Heart left ventricle (tissue), 16 donors: Measurements from ENCODE around the gene AAMP. TPM values are rescaled to one million over a fixed set of nuclear protein-coding genes. Genes with fewer than 3 reads are reported as not detected.
"Not testable (repeated sequence)": the region's sequence is repeated elsewhere in the genome, so short reads cannot be mapped to it uniquely, and the experiment has no call there.

ENCODE experiments used
- ATAC-seq, 4 donors: fragments of 200-7000 bp; cut with Tn5 transposase; one replicate each; pipeline ENCODE4 v1.9.1; 2020 to 2022; ENCODE audit warnings: moderate library complexity in 4 of 4, mild to moderate bottlenecking in 3 of 4, moderate number of reproducible peaks in 1 of 4
- DNase-seq, 5 donors: peaks; one replicate each; pipeline ENCODE4 v3.0.0-alpha.2; 2020
- H3K27ac ChIP-seq, 12 donors: fragments of 200-600 bp; sonication (generic) in 4 of 12; one replicate each; pipeline versions ENCODE4 v1.5.0 to v1.8.0; 2016 to 2022; ENCODE audit warnings: mild to moderate bottlenecking in 2 of 12
- H3K27me3 ChIP-seq, 9 donors: fragments of 200-600 bp; sonication (generic) in 2 of 9; one replicate each; pipeline versions ENCODE4 v1.5.1 to v1.8.0; 2016 to 2022; ENCODE audit warnings: mild to moderate bottlenecking in 3 of 9
- H3K36me3 ChIP-seq, 9 donors: fragments of 200-600 bp; sonication (generic) in 2 of 9; one replicate each; pipeline versions ENCODE4 v1.5.0 to v1.8.0; 2018 to 2022; ENCODE audit warnings: mild to moderate bottlenecking in 2 of 9
- H3K4me1 ChIP-seq, 12 donors: fragments of 200-600 bp; sonication (generic) in 4 of 12; one replicate each; pipeline versions ENCODE4 v1.5.0 to v1.8.0; 2016 to 2022; ENCODE audit warnings: mild to moderate bottlenecking in 3 of 12
- H3K4me3 ChIP-seq, 12 donors: fragments of 200-600 bp; sonication (generic) in 4 of 12; one replicate each; pipeline versions ENCODE4 v1.5.0 to v1.8.0; 2017 to 2022; ENCODE audit warnings: mild to moderate bottlenecking in 9 of 12, moderate library complexity in 4 of 12
- H3K9me3 ChIP-seq, 12 donors: fragments of 200-600 bp; sonication (generic) in 4 of 12; one replicate each; pipeline versions ENCODE4 v1.5.0 to v1.8.0; 2016 to 2022; ENCODE audit warnings: mild to moderate bottlenecking in 1 of 12
- CTCF ChIP-seq, 12 donors: fragments of 200-600 bp; sonication (generic) in 4 of 12; IDR thresholded peaks; one replicate each; pipeline versions ENCODE4 v1.5.0 to v1.8.0; 2018 to 2022; ENCODE audit warnings: antibody characterized with exemption in 12 of 12, mild to moderate bottlenecking in 5 of 12
- POLR2A ChIP-seq, 2 donors: fragments of 450-650 bp; IDR thresholded peaks; one replicate each; pipeline ENCODE4 v1.6.1; 2017; ENCODE audit warnings: antibody characterized with exemption in 2 of 2, mild to moderate bottlenecking in 2 of 2, moderate library complexity in 2 of 2
- WGBS, 4 donors: extraction: QIAGEN DNeasy Blood & Tissue Kit in 2 of 4; methylation state at CpG; one replicate each; pipeline versions ENCODE4 v1.1.5 to v1.1.7; 2013 to 2018; 5-methylcytosine and 5-hydroxymethylcytosine counted together
- intact Hi-C, 10 donors: fragments of 100-400 bp; cut with DNase I; formaldehyde crosslinking; loops; one replicate each; pipeline versions ENCODE4 v1.11.1 to v1.14.2; 2022
- polyA plus RNA-seq, 2 donors: library from polyadenylated mRNA; stranded (reverse); fragments of 200-250 nt; gene quantifications; one replicate each; pipeline ENCODE4 v1.2.3, GENCODE V29; 2013
- total RNA-seq, 9 donors: library from RNA; depleted of rRNA in 2 of 9; stranded (reverse); fragments of >200 nt in 2 of 9; fragmentation: NEBNext Ultra II Directional in 3 of 9; extraction: Animal tissue kit (Norgen Biotek cat#: 25700) in 3 of 9; gene quantifications; one replicate each; pipeline versions ENCODE4 v1.1.0 to v1.2.4, GENCODE V29; 2016 to 2023
- donor health status: ischemic (EF 13 %, LVEDD 7.1; RV severe dilation, severe dysfunction).
- donor health status: healthy with polysubstance abuse.
- donor health status: DM: no; HTN: yes; CAD: no.
- donor health status: DM: no; HTN: no; CAD: no.
- donor health status: ischemic (EF 25% LVEDD 6.9; RV normal size, moderate dysfunction).
- donor health status: ischemic (EF 25% LVEDD 5.7; RV mildly dilated, moderate dysfunction).
- donor health status: healthy.
- donor health status: DM: yes; HTN: yes; CAD: no.
- donor health status: ischemic (EF 35%, LVEDD 5.7; RV mildly dilated, moderate dysfunction).
- donor health status: nonischemic (EF 11% LVEDD 7.7; RV severe dilation, severe dysfunction).
- donor health status: DM: yes; HTN: yes; CAD: no.
- donor health status: PGD.
- donor health status: ischemic (EF 29% LVEDD 5.4; RV normal size, mild dysfunction).
- donor health status: nonischemic (EF 23%, LVEDD 6.1; RV moderate dilation, normal function).

Gene AAMP
- total and polyA plus RNA-seq, 11 donors, result 51.6 to 150 (median 58.6) TPM

DNA sequence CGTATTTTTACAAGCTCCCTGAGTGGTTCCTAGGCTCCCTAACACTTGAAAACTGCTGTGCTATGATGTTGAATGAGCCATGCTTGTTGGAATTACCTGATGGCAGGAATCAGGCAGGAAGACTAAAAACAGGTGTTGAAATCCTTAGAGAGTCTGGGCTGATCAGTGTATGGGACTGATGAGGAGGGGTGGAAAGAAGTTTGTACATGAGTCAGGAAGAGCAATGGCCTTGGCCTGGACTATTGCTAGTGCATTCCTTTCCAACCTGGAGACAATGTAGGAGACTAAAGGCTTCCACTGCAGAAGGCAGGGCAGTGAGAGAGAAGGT is 47.3 kb upstream of the AAMP start:
- Histone ChIP-seq H3K4me1 (peaks cover 0 to 40% (median 4%) of the 10 kb centered on the region in 12 donors), H3K9me3 (no peaks in the 10 kb centered on the region), H3K36me3 (no peaks in the 10 kb centered on the region), H3K27me3 (no peaks in the 10 kb centered on the region), H3K27ac (no peak overlapping the region), H3K4me3 (no peak overlapping the region)
- no peak for DNase-seq
- WGBS, 4 donors, result 69 to 87% (median 81%) methylated on average over 1 of the region's 1 CpG
- ATAC-seq, result no peak
- no peak for TF ChIP-seq POLR2A (IDR thresholded peaks at IDR 0.05)
- no peak for TF ChIP-seq CTCF (IDR thresholded peaks at IDR 0.05)
- intact Hi-C loops, result no loop called here

GRCh38 chr2:218315397-218315796 is 45.5 kb upstream of the AAMP start:
- no peak for ATAC-seq
- Histone ChIP-seq H3K36me3 (no peaks in the 10 kb centered on the region), H3K27me3 (no peaks in the 10 kb centered on the region), H3K4me3 (no peak overlapping the region), H3K9me3 (no peaks in the 10 kb centered on the region), H3K4me1 (peaks cover 0 to 22% (median 0%) of the 10 kb centered on the region in 12 donors), H3K27ac (peak overlapping the region in 1 of 12 donors; percentile 68)
- no peak for DNase-seq
- TF ChIP-seq POLR2A (IDR thresholded peaks at IDR 0.05) (no peak), CTCF (IDR thresholded peaks at IDR 0.05) (no peak)
- WGBS, 4 donors, result 88 to 90% (median 90%) methylated on average over 8 of the region's 8 CpGs
- intact Hi-C loops, result no loop called here

GRCh38 chr2:218314764-218315163 is 44.8 kb upstream of the AAMP start:
- H3K4me3 ChIP-seq, H3K27ac ChIP-seq, H3K36me3 ChIP-seq, H3K27me3 ChIP-seq, H3K9me3 ChIP-seq, intact Hi-C loops, ATAC-seq, DNase-seq: not testable (repeated sequence)
- WGBS, 4 donors, result 90 to 98% (median 97%) methylated on average over 4 of the region's 4 CpGs
- H3K4me1 ChIP-seq, result peaks cover 0 to 19% (median 0%) of the 10 kb centered on the region in 12 donors

DNA sequence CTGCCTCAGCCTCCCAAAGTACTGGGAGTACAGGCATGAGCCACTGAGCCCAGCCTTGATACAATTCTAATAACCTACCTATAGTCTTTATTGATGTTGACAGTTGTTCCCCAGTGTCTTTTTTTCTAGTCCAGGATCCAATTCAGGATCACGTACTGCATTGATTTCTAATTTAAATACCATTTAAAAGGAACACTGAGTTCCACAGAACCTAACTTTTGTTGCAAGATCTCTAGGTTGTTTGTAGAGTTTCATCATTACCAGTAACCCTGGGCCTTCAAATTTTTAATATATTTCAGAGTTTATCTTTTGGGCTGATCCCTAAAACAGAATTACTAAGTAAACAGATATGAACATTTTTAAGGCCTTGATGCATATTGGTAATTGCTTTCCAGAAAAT is 43.4 kb upstream of the AAMP start:
- TF ChIP-seq CTCF (IDR thresholded peaks at IDR 0.05), result no peak
- no peak for TF ChIP-seq POLR2A (IDR thresholded peaks at IDR 0.05)
- H3K36me3 ChIP-seq, result no peaks in the 10 kb centered on the region
- no peak overlapping the region for H3K27ac ChIP-seq
- DNase-seq (no peak), ATAC-seq (no peak)
- H3K9me3 ChIP-seq, result no peaks in the 10 kb centered on the region
- peaks cover 0 to 19% (median 0%) of the 10 kb centered on the region in 12 donors for H3K4me1 ChIP-seq
- WGBS, 4 donors, result 96 to 98% (median 97%) methylated on average over 1 of the region's 1 CpG
- intact Hi-C loops, result no loop called here
- no peaks in the 10 kb centered on the region for H3K27me3 ChIP-seq
- no peak overlapping the region for H3K4me3 ChIP-seq

DNA sequence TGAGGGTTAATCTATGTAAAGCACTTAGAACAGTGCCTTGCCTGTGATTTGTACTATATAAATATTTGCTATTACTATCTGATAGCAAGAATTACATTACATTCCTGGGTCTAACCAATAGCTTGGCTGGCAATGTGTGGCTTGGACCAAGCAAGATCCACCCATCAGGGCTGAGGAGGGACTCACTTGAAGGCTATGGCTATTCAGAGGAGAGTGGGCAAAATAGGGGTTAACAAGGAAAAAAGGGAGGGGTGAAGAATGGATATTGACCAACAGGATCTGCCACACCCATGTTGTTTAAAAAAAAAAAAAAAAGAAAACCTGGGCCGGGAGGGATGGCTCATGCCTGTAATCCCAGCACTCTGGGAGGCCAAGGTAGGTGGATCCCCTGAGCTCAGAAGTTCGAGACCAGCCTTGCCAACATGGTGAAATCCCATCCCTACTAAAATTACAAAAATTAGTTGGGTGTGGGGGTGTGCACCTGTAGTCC is 42.4 kb upstream of the AAMP start:
- Histone ChIP-seq H3K4me3 (no peak overlapping the region), H3K36me3 (no peaks in the 10 kb centered on the region), H3K9me3 (no peaks in the 10 kb centered on the region), H3K27ac (no peak overlapping the region), H3K4me1 (peaks cover 0 to 23% (median 0%) of the 10 kb centered on the region in 12 donors), H3K27me3 (no peaks in the 10 kb centered on the region)
- DNase-seq (no peak), ATAC-seq (no peak)
- TF ChIP-seq CTCF (IDR thresholded peaks at IDR 0.05), result no peak
- no peak for TF ChIP-seq POLR2A (IDR thresholded peaks at IDR 0.05)
- WGBS, 4 donors, result 75 to 83% (median 78%) methylated on average over 2 of the region's 2 CpGs
- intact Hi-C loops, result no loop called here

DNA sequence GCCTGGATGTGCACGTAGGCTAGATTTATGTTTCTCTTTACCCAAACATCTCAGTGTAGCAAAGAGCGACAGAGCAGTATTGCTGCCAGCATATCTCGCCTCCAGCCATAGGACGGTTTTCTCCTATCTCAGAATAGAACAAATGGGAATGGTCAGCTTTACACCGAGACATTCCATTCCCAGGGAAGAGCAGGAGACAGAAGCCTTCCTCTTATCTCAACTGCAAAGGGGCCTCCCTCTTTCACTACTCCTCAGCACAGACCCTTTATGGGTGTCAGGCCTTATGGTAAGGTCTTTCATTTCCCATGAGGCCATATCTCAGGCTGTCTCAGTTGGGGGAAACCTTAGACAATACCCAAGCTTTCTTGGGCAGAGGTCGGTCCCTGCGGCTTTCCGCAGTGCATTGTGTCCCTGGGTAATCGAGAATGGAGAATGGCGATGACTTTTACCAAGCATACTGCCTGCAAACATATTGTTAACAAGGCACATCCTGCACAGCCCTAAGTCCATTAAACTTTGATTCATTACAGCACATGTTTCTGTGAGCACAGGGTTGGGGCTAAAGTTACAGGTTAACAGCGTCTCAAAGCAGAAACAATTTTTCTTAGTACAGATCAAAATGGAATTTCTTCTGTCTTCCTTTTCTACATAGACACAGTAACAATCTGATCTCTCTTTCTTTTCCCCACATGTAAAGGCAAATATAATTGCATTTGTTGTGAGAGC is 41.8 kb upstream of the AAMP start:
- ATAC-seq, H3K36me3 ChIP-seq, intact Hi-C loops, DNase-seq, H3K27ac ChIP-seq, H3K9me3 ChIP-seq, H3K4me3 ChIP-seq, H3K27me3 ChIP-seq: not testable (repeated sequence)
- 53 to 77% (median 57%) methylated on average over 10 to 11 of the region's 11 CpGs for WGBS, 4 donors
- H3K4me1 ChIP-seq, result peaks cover 0 to 17% (median 0%) of the 10 kb centered on the region in 12 donors
